ENCODE data around the gene SYNDIG1. TPM values are rescaled to one million over a fixed set of nuclear protein-coding genes. Genes with fewer than 3 reads are reported as not detected.
"Not testable (repeated sequence)": the region's sequence is repeated elsewhere in the genome, so short reads cannot be mapped to it uniquely, and the experiment has no call there.

SYNDIG1 gene
- total RNA-seq, 4 donors from 2014 or later = 8.3 to 12.4 (median 10.2) TPM

- WGBS, 2 donors = 87 to 94% methylated on average over 21 of the region's 21 CpGs
- Histone ChIP-seq H3K4me1 (no peaks in the 10 kb centered on the region), H3K9me3 (no peaks in the 10 kb centered on the region), H3K36me3 (no peaks in the 10 kb centered on the region), H3K27me3 (no peaks in the 10 kb centered on the region), H3K4me3 (replicated peaks in 1 of 3) (no peak overlapping the region), H3K27ac (no peak overlapping the region)
- TF ChIP-seq POLR2A (IDR thresholded peaks at IDR 0.05) (no peak), CTCF (IDR thresholded peaks at IDR 0.05) (no peak)
- intact Hi-C loops (cut with DNase I) = no loop called here
- DNase-seq = no peak
Measured at GRCh38 chr20:24504331-24505285, 35.2 kb downstream of the SYNDIG1 start.

GRCh38 chr20:24506146-24506545, 36.7 kb downstream of the SYNDIG1 start:
- no peak for DNase-seq
- H3K4me1 ChIP-seq = no peaks in the 10 kb centered on the region
- no peaks in the 10 kb centered on the region for H3K9me3 ChIP-seq
- H3K27me3 ChIP-seq = no peaks in the 10 kb centered on the region
- TF ChIP-seq CTCF (IDR thresholded peaks at IDR 0.05) = no peak
- TF ChIP-seq POLR2A (IDR thresholded peaks at IDR 0.05) = no peak
- no peak overlapping the region for H3K4me3 ChIP-seq (replicated peaks in 1 of 3)
- 68 to 88% methylated on average over 3 of the region's 3 CpGs for WGBS, 2 donors
- H3K36me3 ChIP-seq = no peaks in the 10 kb centered on the region
- intact Hi-C loops (cut with DNase I) = no loop called here
- no peak overlapping the region for H3K27ac ChIP-seq

GRCh38 chr20:24506696-24507095, 37.3 kb downstream of the SYNDIG1 start:
- Histone ChIP-seq H3K27ac (no peak overlapping the region), H3K36me3 (no peaks in the 10 kb centered on the region), H3K4me1 (no peaks in the 10 kb centered on the region), H3K27me3 (no peaks in the 10 kb centered on the region), H3K4me3 (replicated peaks in 1 of 3) (no peak overlapping the region), H3K9me3 (no peaks in the 10 kb centered on the region)
- intact Hi-C loops (cut with DNase I) = no loop called here
- 98% methylated on average over 5 of the region's 5 CpGs for WGBS, 2 donors
- no peak for TF ChIP-seq CTCF (IDR thresholded peaks at IDR 0.05)
- TF ChIP-seq POLR2A (IDR thresholded peaks at IDR 0.05) = no peak
- DNase-seq = no peak

DNA sequence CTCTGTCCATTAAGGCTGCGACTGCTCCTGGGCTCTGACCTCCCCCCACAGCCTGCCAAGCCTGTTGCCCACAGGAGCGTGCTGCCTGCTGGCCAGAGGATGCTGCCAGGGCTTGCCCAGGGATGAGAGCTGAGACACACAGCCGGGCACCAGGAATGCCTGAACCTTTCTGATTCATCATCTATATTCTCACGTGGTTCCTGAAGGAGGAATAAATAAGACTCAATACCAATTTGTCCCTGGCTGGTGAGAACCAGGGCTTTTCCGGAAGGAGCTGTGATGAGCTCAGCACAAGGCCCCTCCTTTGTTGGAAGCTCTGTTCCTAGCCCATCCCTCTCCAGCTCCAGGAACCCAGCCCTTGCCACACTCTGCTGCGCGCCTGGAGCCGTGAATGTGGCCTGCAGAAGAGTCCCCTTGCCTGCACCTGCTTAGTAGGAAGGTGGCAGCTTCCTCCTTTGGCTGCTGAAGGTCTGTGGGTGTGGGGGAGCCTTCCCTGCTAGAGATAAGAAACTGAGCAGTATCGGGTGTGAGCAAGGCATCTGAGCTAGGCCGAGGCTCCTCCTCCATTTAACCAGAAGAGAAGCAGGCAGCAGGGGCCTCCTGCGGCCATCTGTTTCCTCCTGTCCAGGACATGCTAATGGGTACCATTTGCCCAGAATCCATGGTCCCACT, 37.9 kb downstream of the SYNDIG1 start:
- no peaks in the 10 kb centered on the region for H3K27me3 ChIP-seq
- DNase-seq = no peak
- H3K4me1 ChIP-seq = no peaks in the 10 kb centered on the region
- 75 to 87% methylated on average over 6 to 9 of the region's 11 CpGs for WGBS, 2 donors
- intact Hi-C loops (cut with DNase I) = no loop called here
- H3K4me3 ChIP-seq (replicated peaks in 1 of 3) = no peak overlapping the region
- no peak overlapping the region for H3K27ac ChIP-seq
- no peaks in the 10 kb centered on the region for H3K9me3 ChIP-seq
- H3K36me3 ChIP-seq = no peaks in the 10 kb centered on the region
- TF ChIP-seq CTCF (IDR thresholded peaks at IDR 0.05) = no peak
- TF ChIP-seq POLR2A (IDR thresholded peaks at IDR 0.05) = no peak

GRCh38 chr20:24512441-24512840, 43.0 kb downstream of the SYNDIG1 start:
- H3K36me3 ChIP-seq; intact Hi-C loops (cut with DNase I); H3K9me3 ChIP-seq; H3K27me3 ChIP-seq; H3K27ac ChIP-seq; DNase-seq; H3K4me1 ChIP-seq; H3K4me3 ChIP-seq (replicated peaks in 1 of 3): not testable (repeated sequence)
- WGBS, 2 donors = 73 to 83% methylated on average over 10 to 11 of the region's 11 CpGs
